ENCODE measurements around the gene CADM3. TPM values are rescaled to one million over a fixed set of nuclear protein-coding genes. Genes with fewer than 3 reads are reported as not detected.

Gene CADM3, protein sequence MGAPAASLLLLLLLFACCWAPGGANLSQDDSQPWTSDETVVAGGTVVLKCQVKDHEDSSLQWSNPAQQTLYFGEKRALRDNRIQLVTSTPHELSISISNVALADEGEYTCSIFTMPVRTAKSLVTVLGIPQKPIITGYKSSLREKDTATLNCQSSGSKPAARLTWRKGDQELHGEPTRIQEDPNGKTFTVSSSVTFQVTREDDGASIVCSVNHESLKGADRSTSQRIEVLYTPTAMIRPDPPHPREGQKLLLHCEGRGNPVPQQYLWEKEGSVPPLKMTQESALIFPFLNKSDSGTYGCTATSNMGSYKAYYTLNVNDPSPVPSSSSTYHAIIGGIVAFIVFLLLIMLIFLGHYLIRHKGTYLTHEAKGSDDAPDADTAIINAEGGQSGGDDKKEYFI
- total RNA-seq, result not detected

DNA sequence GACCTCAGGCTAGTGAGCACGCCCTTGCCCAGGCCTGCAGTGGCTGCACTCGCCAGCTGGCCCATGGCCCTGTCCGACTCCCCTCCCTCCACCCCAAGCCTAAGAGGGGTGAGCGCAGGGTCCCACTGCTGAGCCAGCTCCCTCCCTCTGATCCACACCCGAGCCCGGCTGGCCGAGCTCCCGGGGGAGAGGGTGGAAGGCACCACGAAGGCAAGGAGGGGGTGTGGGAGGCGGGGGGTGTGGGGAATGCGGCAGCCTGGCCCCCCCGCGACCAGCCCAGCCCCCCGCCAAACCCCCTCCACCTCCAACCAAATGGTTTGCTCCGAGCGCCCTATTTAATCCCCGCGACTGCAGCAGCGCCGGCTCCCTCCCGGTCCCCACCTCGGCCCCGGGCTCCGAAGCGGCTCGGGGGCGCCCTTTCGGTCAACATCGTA, at the start of gene CADM3:
TSS of gene CADM3 (plus strand) at position 362 of the 434 bp plus-strand sequence. CDS start 151 bp downstream, outside the sequence.
- Mint-ChIP-seq H3K27ac (no peak within 1 kb of the TSS), H3K36me3 (peaks cover 0 to 9% of the 10 kb centered on the region in 2 donors), H3K9me3 (no peaks in the 10 kb centered on the region)
- ATAC-seq (no peak), DNase-seq (ENCODE audit: low spot score in 2 of 2) (no peak)

DNA sequence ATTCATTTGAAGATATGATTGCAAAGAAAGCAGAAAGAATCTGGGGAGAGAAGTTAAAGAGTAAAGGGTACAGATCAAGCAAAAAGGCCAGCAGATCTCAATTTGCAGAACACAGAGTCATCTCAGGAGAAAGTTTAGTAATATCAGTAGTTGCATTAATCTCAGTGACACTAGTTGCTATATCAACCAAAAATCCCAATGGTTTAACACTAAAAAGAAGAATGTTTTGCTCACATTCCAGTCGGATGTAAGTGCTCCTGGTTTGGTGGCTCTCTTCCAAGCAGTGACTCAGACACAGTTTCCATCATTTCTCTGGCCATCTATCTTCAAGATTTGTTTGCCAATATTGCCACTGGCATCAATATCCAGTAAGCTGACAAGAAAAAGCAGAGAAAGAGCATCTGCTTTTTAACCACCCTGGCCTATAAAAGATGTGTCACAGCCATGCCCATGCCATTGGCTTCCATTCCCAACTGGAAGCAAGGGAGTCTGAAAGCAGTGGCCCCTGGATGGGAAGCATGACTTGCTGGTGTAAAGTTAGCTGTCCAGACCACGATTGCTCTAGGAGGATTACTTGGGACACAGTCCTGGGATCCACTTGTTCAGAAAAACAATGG, 49.3 kb upstream of the CADM3 start:
- no peak overlapping the region for H3K27ac Mint-ChIP-seq
- DNase-seq (ENCODE audit: low spot score in 2 of 2), result no peak
- H3K36me3 Mint-ChIP-seq, result no peaks in the 10 kb centered on the region
- no peaks in the 10 kb centered on the region for H3K9me3 Mint-ChIP-seq
- ATAC-seq, result peak; percentile 40 to 88

GRCh38 chr1:159123587-159123986, 47.8 kb upstream of the CADM3 start:
- no peak for DNase-seq (ENCODE audit: low spot score in 2 of 2)
- H3K27ac Mint-ChIP-seq, result no peak overlapping the region
- H3K9me3 Mint-ChIP-seq, result no peaks in the 10 kb centered on the region
- H3K36me3 Mint-ChIP-seq, result no peaks in the 10 kb centered on the region
- ATAC-seq, result no peak

DNA sequence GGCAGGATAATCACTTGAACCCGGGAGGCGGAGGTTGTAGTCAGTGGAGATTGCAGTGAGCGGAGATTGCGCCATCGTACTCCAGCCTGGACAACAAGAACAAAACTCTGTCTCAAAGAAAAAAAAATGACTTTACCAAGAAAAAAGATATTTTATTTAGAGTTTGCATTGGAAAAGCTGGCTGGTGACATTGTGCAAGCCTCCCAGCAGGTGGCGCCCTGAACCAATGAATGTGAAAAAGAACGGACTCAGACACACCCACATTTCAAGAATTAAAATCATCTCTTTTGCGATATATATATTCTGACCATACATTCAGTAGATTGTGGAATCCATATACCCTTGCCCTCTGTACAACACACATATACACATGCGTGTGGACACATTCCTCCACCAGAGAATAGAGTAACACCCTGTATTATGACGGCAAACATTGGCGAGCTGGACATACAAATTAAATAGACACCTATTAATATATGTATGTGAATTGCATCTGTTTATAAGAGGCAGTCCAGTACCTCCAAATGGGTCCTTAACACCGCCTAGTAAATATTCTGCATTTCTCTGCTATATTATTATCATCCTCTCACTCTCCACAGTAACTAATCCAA, 39.0 kb upstream of the CADM3 start:
- ATAC-seq (peak in 1 of 2 donors; percentile 59), DNase-seq (ENCODE audit: low spot score in 2 of 2) (peak in 1 of 2 donors; percentile 85)
- Mint-ChIP-seq H3K9me3 (no peaks in the 10 kb centered on the region), H3K27ac (no peak overlapping the region), H3K36me3 (no peaks in the 10 kb centered on the region)

GRCh38 chr1:159140474-159140873, 30.9 kb upstream of the CADM3 start:
- DNase-seq (ENCODE audit: low spot score in 2 of 2), result no peak
- no peaks in the 10 kb centered on the region for H3K36me3 Mint-ChIP-seq
- ATAC-seq, result no peak
- H3K27ac Mint-ChIP-seq, result no peak overlapping the region
- H3K9me3 Mint-ChIP-seq, result no peaks in the 10 kb centered on the region

GRCh38 chr1:159141584-159142390, 29.6 kb upstream of the CADM3 start:
- DNase-seq (ENCODE audit: low spot score in 2 of 2), result peak in 1 of 2 donors; percentile 5

DNA sequence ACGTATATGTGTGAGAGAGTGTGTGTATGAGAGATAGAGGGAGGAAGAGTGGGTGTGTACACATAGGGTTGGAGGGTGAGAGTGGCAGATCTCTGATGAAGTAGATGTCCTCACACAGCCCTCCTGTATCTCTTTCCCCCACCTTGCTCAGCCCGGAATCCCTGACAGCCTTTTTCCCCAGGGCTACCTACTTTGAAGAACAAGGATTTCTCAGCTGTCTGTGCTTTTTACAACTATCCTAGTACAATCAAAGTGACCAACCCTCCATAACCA, 29.1 kb upstream of the CADM3 start:
- peaks cover 0 to 4% of the 10 kb centered on the region in 2 donors for H3K9me3 Mint-ChIP-seq
- H3K36me3 Mint-ChIP-seq, result no peaks in the 10 kb centered on the region
- ATAC-seq (no peak), DNase-seq (ENCODE audit: low spot score in 2 of 2) (no peak)
- H3K27ac Mint-ChIP-seq, result no peak overlapping the region

More at GRCh38 chr1:159141584-159142390, 29.6 kb upstream of the CADM3 start:
- no peaks in the 10 kb centered on the region for H3K36me3 Mint-ChIP-seq
- no peak for ATAC-seq
- H3K9me3 Mint-ChIP-seq, result peaks cover 0 to 4% of the 10 kb centered on the region in 2 donors
- no peak overlapping the region for H3K27ac Mint-ChIP-seq

- Mint-ChIP-seq H3K36me3 (no peaks in the 10 kb centered on the region), H3K27ac (no peak overlapping the region), H3K9me3 (peaks cover 0 to 4% of the 10 kb centered on the region in 2 donors)
- ATAC-seq (no peak), DNase-seq (ENCODE audit: low spot score in 2 of 2) (no peak)
Observed at GRCh38 chr1:159142726-159143510, 28.5 kb upstream of the CADM3 start.

DNA sequence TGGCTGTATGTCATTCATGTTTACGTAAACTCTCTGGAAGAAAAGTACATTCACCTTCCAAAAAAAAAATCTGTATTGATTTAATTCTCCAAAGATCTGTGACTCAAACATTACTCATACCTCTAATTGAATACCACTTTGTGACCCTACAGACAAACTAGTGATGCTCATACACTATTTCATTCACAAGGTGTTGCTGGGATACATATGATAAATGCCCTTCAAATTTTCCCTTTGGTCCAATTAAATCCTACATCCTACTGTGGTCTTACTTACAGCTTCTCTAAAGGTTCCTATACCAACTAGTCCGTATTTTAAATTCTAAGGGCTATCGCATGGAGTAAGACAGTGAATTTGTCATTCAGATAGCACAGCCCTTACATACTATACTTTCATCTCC, 26.8 kb upstream of the CADM3 start:
- Mint-ChIP-seq H3K9me3 (peaks cover 0 to 4% of the 10 kb centered on the region in 2 donors), H3K36me3 (no peaks in the 10 kb centered on the region), H3K27ac (no peak overlapping the region)
- ATAC-seq (no peak), DNase-seq (ENCODE audit: low spot score in 2 of 2) (no peak)

- ATAC-seq, result no peak
- Mint-ChIP-seq H3K27ac (peak overlapping the region in 1 of 2 donors; percentile 70), H3K9me3 (peaks cover 0 to 4% of the 10 kb centered on the region in 2 donors), H3K36me3 (no peaks in the 10 kb centered on the region)
- DNase-seq (ENCODE audit: low spot score in 2 of 2), result no peak
Observed at GRCh38 chr1:159146980-159147379, 24.4 kb upstream of the CADM3 start.

GRCh38 chr1:159152031-159152430, 19.4 kb upstream of the CADM3 start:
- peak overlapping the region in 1 of 2 donors; percentile 1 for H3K27ac Mint-ChIP-seq
- no peaks in the 10 kb centered on the region for H3K9me3 Mint-ChIP-seq
- ATAC-seq (no peak), DNase-seq (ENCODE audit: low spot score in 2 of 2) (no peak)
- H3K36me3 Mint-ChIP-seq, result no peaks in the 10 kb centered on the region

- no peaks in the 10 kb centered on the region for H3K36me3 Mint-ChIP-seq
Observed at GRCh38 chr1:159161001-159161718, 10.3 kb upstream of the CADM3 start.

GRCh38 chr1:159161719-159162026, 9.7 kb upstream of the CADM3 start:
- ATAC-seq (no peak), DNase-seq (ENCODE audit: low spot score in 2 of 2) (no peak)
- no peaks in the 10 kb centered on the region for H3K36me3 Mint-ChIP-seq
- H3K9me3 Mint-ChIP-seq, result no peaks in the 10 kb centered on the region
- no peak overlapping the region for H3K27ac Mint-ChIP-seq

More at GRCh38 chr1:159161001-159161718, 10.3 kb upstream of the CADM3 start:
- H3K27ac Mint-ChIP-seq, result no peak overlapping the region
- DNase-seq (ENCODE audit: low spot score in 2 of 2), result peak in 1 of 2 donors; percentile 69
- peak; percentile 83 to 91 for ATAC-seq
- H3K9me3 Mint-ChIP-seq, result no peaks in the 10 kb centered on the region

- no peak for ATAC-seq
- no peak overlapping the region for H3K27ac Mint-ChIP-seq
- H3K36me3 Mint-ChIP-seq, result no peaks in the 10 kb centered on the region
- no peak for DNase-seq (ENCODE audit: low spot score in 2 of 2)
- H3K9me3 Mint-ChIP-seq, result no peaks in the 10 kb centered on the region
Observed at GRCh38 chr1:159162516-159163265, 8.7 kb upstream of the CADM3 start.

DNA sequence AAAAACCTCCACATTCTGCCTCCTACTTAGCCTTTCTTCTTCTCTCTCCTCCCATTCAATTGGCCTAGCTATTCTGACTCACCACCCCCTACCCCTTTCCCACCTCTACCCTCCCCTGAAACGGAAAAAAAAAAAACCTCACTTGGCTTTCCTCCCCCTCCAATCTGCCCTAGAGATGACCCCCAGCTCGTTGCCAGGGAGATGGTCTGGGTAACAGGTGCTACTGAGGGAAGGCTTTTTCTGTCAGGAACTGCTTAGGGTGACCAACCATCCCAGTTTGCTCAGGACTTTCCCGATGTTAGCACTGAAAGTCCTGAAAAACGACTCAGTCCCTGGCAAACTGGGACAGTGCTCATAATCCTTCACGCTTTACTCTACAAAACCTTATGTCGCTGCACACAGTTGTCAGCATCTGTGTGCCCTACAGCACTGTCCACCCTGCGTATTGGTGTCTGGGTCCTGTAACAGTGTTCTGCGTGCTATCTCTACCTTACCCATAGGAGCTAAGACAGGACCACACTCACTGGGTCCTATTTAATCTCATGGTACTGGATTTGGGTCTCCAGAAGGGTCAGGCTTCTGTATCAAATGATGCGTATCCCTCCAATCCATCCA, 7.7 kb upstream of the CADM3 start:
- no peaks in the 10 kb centered on the region for H3K9me3 Mint-ChIP-seq
- no peak for DNase-seq (ENCODE audit: low spot score in 2 of 2)
- no peak overlapping the region for H3K27ac Mint-ChIP-seq
- no peak for ATAC-seq
- H3K36me3 Mint-ChIP-seq, result no peaks in the 10 kb centered on the region

Measured in activated naive CD4-positive, alpha-beta T cell treated with anti-CD3 and anti-CD28 coated beads, Interleukin-2, amount 50 U/mL, for 72 hours (primary cell).